H9 (cell line): ENCODE data around the gene FOXD1. TPM values are rescaled to one million over a fixed set of nuclear protein-coding genes. Genes with fewer than 3 reads are reported as not detected.
A peak's percentile ranks its signal among the peaks of the same experiment; 100 is the strongest.

ENCODE experiments used
- DNase-seq: peaks from one replicate; pipeline ENCODE4 v3.0.0-alpha.2; 2017
- H2AFZ ChIP-seq: one replicate; pipeline ENCODE4 v1.6.1; 2013; ENCODE audit warnings: mild to moderate bottlenecking, low read length, control low read depth, moderate library complexity
- H2AK5ac ChIP-seq: 2 replicates; pipeline ENCODE4 v1.6.1; 2013; ENCODE audit warnings: low read length, control low read depth, mixed read lengths; ENCODE audit not compliant: insufficient read length
- H2BK120ac ChIP-seq: one replicate; pipeline ENCODE4 v1.6.1; 2013; ENCODE audit warnings: low read depth, mild to moderate bottlenecking, low read length, control low read depth, inconsistent platforms; ENCODE audit not compliant: poor library complexity, severe bottlenecking
- H2BK12ac ChIP-seq: 2 replicates; pipeline ENCODE4 v1.6.1; 2013; ENCODE audit warnings: low read length, control low read depth, mixed read lengths, low read depth; ENCODE audit not compliant: insufficient read length
- H2BK15ac ChIP-seq: 2 replicates; pipeline ENCODE4 v1.6.1; 2013; ENCODE audit warnings: low read depth, low read length, control low read depth
- H2BK20ac ChIP-seq: one replicate; pipeline ENCODE4 v1.6.1; 2013; ENCODE audit warnings: low read depth, mild to moderate bottlenecking, low read length, control low read depth, inconsistent platforms; ENCODE audit not compliant: poor library complexity, severe bottlenecking
- H2BK5ac ChIP-seq: 2 replicates; pipeline ENCODE4 v1.6.1; 2013; ENCODE audit warnings: low read length, control low read depth, mixed read lengths; ENCODE audit not compliant: insufficient read length
- H3K14ac ChIP-seq: 2 replicates; pipeline ENCODE4 v1.6.1; 2013; ENCODE audit warnings: low read length, control low read depth; ENCODE audit not compliant: insufficient read depth
- H3K18ac ChIP-seq: 2 replicates; pipeline ENCODE4 v1.6.1; 2013; ENCODE audit warnings: low read depth, mild to moderate bottlenecking, mixed read lengths, low read length, control low read depth; ENCODE audit not compliant: insufficient read length
- H3K23ac ChIP-seq: 2 replicates; pipeline ENCODE4 v1.6.1; 2013; ENCODE audit warnings: low read length, control low read depth, mixed read lengths, low read depth; ENCODE audit not compliant: insufficient read length
- H3K23me2 ChIP-seq: 2 replicates; pipeline ENCODE4 v1.6.1; 2013; ENCODE audit warnings: low read depth, mild to moderate bottlenecking, mixed read lengths, low read length, control low read depth; ENCODE audit not compliant: insufficient read length, poor library complexity, severe bottlenecking
- H3K27ac ChIP-seq: 2 replicates; pipeline ENCODE4 v1.5.1; 2013; ENCODE audit warnings: low read length, control low read depth, mixed read lengths, low read depth; ENCODE audit not compliant: insufficient read length
- H3K27me3 ChIP-seq: 2 replicates; pipeline ENCODE4 v1.6.1; 2013; ENCODE audit warnings: low read length, control low read depth, inconsistent platforms; ENCODE audit not compliant: insufficient read depth
- H3K4ac ChIP-seq: 2 replicates; pipeline ENCODE4 v1.6.1; 2013; ENCODE audit warnings: low read depth, mild to moderate bottlenecking, control low read depth, inconsistent platforms, low read length, moderate library complexity
- H3K4me1 ChIP-seq: 2 replicates; pipeline ENCODE4 v1.6.1; 2013; ENCODE audit warnings: low read length, control low read depth, inconsistent platforms; ENCODE audit not compliant: insufficient read depth
- H3K4me2 ChIP-seq: 2 replicates; pipeline ENCODE4 v1.6.1; 2013; ENCODE audit warnings: low read length, control low read depth, mixed read lengths; ENCODE audit not compliant: insufficient read length, insufficient read depth
- H3K56ac ChIP-seq: 2 replicates; pipeline ENCODE4 v1.6.1; 2013; ENCODE audit warnings: low read depth, mild to moderate bottlenecking, mixed read lengths, low read length, control low read depth; ENCODE audit not compliant: insufficient read length
- H3K79me1 ChIP-seq: 2 replicates; pipeline ENCODE4 v1.6.1; 2013; ENCODE audit warnings: low read depth, mild to moderate bottlenecking, moderate library complexity, low read length, control low read depth, inconsistent platforms; ENCODE audit not compliant: insufficient read depth, poor library complexity, severe bottlenecking
- H3K79me2 ChIP-seq: 2 replicates; pipeline ENCODE4 v1.6.1; 2013; ENCODE audit warnings: low read length, control low read depth, inconsistent platforms; ENCODE audit not compliant: insufficient read depth
- H3K9ac ChIP-seq: 2 replicates; pipeline ENCODE4 v1.6.1; 2013; ENCODE audit warnings: low read length, control low read depth, mixed read lengths; ENCODE audit not compliant: insufficient read length; ENCODE audit errors: extremely low read depth
- H3K9me3 ChIP-seq: one replicate; pipeline ENCODE4 v1.6.1; 2013; ENCODE audit warnings: low read depth, low read length, inconsistent platforms; ENCODE audit not compliant: control insufficient read depth
- H3T11ph ChIP-seq: one replicate; pipeline ENCODE4 v1.6.1; 2013; ENCODE audit warnings: mild to moderate bottlenecking, low read length, control low read depth, inconsistent platforms
- H4K20me1 ChIP-seq: one replicate; pipeline ENCODE4 v1.6.1; 2013; ENCODE audit not compliant: control insufficient read depth, insufficient read length, insufficient read depth
- H4K5ac ChIP-seq: 2 replicates; pipeline ENCODE4 v1.6.1; 2013; ENCODE audit warnings: low read depth, mild to moderate bottlenecking, mixed read lengths, low read length, control low read depth; ENCODE audit not compliant: insufficient read length
- H4K8ac ChIP-seq: replicated peaks from 2 replicates; pipeline ENCODE4 v1.6.1; 2013; ENCODE audit warnings: low read length, control low read depth, mixed read lengths, low read depth; ENCODE audit not compliant: insufficient read length
- H4K91ac ChIP-seq: 2 replicates; pipeline ENCODE4 v1.6.1; 2013; ENCODE audit warnings: low read depth, mild to moderate bottlenecking, moderate library complexity, mixed read lengths, low read length, control low read depth; ENCODE audit not compliant: insufficient read length
- H3K27ac Mint-ChIP-seq, 3 experiments: 2 replicates in 2 of 3; 3 replicates in 1 of 3; pipeline ENCODE4 v1.8.0; 2020 to 2021; ENCODE audit warnings: mixed read lengths in 3 of 3, mild to moderate bottlenecking in 1 of 3, moderate library complexity in 1 of 3
- H3K27me3 Mint-ChIP-seq: 2 replicates; pipeline ENCODE4 v1.8.0; 2021; ENCODE audit warnings: low read depth, mild to moderate bottlenecking, moderate library complexity, mixed read lengths
- H3K36me3 Mint-ChIP-seq, 3 experiments: 2 replicates in 2 of 3; 3 replicates in 1 of 3; pipeline ENCODE4 v1.8.0; 2020 to 2021; ENCODE audit warnings: low read depth in 3 of 3, mixed read lengths in 3 of 3; ENCODE audit not compliant: insufficient read depth in 1 of 3
- H3K4me1 Mint-ChIP-seq, 2 experiments: 2 replicates each; pipeline ENCODE4 v1.8.0; 2020; ENCODE audit warnings: mixed read lengths in 2 of 2
- H3K4me3 Mint-ChIP-seq, 2 experiments: 2 replicates in 1 of 2; 3 replicates in 1 of 2; pipeline ENCODE4 v1.8.0; 2020 to 2021; ENCODE audit warnings: mild to moderate bottlenecking in 2 of 2, mixed read lengths in 2 of 2, moderate library complexity in 1 of 2
- H3K9me3 Mint-ChIP-seq, 2 experiments: 2 replicates in 1 of 2; 3 replicates in 1 of 2; pipeline ENCODE4 v1.8.0; 2020; ENCODE audit warnings: mild to moderate bottlenecking in 2 of 2, mixed read lengths in 2 of 2, moderate library complexity in 1 of 2
- CTCF ChIP-seq: fragments of 200-600 bp; sonication (generic); conservative IDR thresholded peaks from 3 replicates; pipeline ENCODE4 v1.8.0; 2021; ENCODE audit warnings: antibody characterized with exemption, mild to moderate bottlenecking
- WGBS: extraction: QIAGEN DNeasy Blood & Tissue Kit; methylation state at CpG from one replicate; pipeline ENCODE4 v1.1.7; 2013; ENCODE audit warnings: missing lambda C conversion rate, low lambda C conversion rate, mixed read lengths; ENCODE audit not compliant: insufficient read length; ENCODE audit errors: extremely low coverage; 5-methylcytosine and 5-hydroxymethylcytosine counted together
- total RNA-seq: library from RNA; stranded (reverse); gene quantifications from 2 replicates; pipeline ENCODE4 v1.2.1, GENCODE V29; 2021

Gene FOXD1
- total RNA-seq, 1 experiment from 2014 or later: 0.20 TPM

GRCh38 chr5:73419117-73419464, 29.5 kb downstream of the FOXD1 start:
- Histone ChIP-seq H3K4me2 (peak overlapping the region; percentile 69), H2AFZ (no peak overlapping the region), H2BK120ac (no peak overlapping the region), H3T11ph (no peak overlapping the region), H3K4ac (no peak overlapping the region), H3K4me1 (no peaks in the 10 kb centered on the region), H3K14ac (no peak overlapping the region), H3K79me2 (no peaks in the 10 kb centered on the region), H2BK5ac (no peak overlapping the region), H3K9ac (no peak overlapping the region), H4K91ac (no peak overlapping the region), H3K79me1 (no peaks in the 10 kb centered on the region), H3K23ac (no peak overlapping the region), H2AK5ac (no peak overlapping the region), H4K8ac (no peak overlapping the region), H3K27me3 (peaks cover 38% of the 10 kb centered on the region), H2BK12ac (no peak overlapping the region), H4K20me1 (no peaks in the 10 kb centered on the region), H2BK15ac (no peak overlapping the region), H3K18ac (no peak overlapping the region), H3K27ac (no peak overlapping the region), H3K9me3 (peaks cover 4% of the 10 kb centered on the region), H2BK20ac (no peak overlapping the region), H4K5ac (no peak overlapping the region), H3K23me2 (peaks cover 16% of the 10 kb centered on the region), H3K56ac (no peak overlapping the region)
- peaks cover 11 to 13% of the 10 kb centered on the region in 2 experiments for H3K4me1 Mint-ChIP-seq
- no peak for TF ChIP-seq CTCF
- H3K9me3 Mint-ChIP-seq: peaks cover 7 to 18% of the 10 kb centered on the region in 2 experiments; a peak in 4 of 5 replicates
- peak; percentile 30 for DNase-seq
- H3K27ac Mint-ChIP-seq: no peak overlapping the region
- no CpG with 5 or more reads among the region's 6 CpGs for WGBS
- peak overlapping the region; percentile 66 to 78 for H3K4me3 Mint-ChIP-seq
- H3K36me3 Mint-ChIP-seq: no peaks in the 10 kb centered on the region; a peak in 1 of 7 replicates
- peaks cover 96% of the 10 kb centered on the region for H3K27me3 Mint-ChIP-seq
